Parathyroid adenoma (tissue), 2 donors: ENCODE measurements around the gene ZC3H4.

Experiments used
- H2AFZ ChIP-seq: fragments of 300-600 bp; sonication (generic); one replicate; pipeline ENCODE4 v1.7.0; 2017; ENCODE audit warnings: antibody characterized with exemption, mild to moderate bottlenecking
- H3K27ac ChIP-seq: fragments of 300-600 bp; sonication (generic); one replicate; pipeline ENCODE4 v1.7.0; 2017
- H3K27me3 ChIP-seq: fragments of 300-600 bp; sonication (generic); one replicate; pipeline ENCODE4 v1.7.0; 2017; ENCODE audit warnings: low read length; ENCODE audit not compliant: control insufficient read depth, insufficient read depth
- H3K36me3 ChIP-seq: fragments of 300-600 bp; sonication (generic); one replicate; pipeline ENCODE4 v1.7.0; 2017; ENCODE audit warnings: low read length; ENCODE audit not compliant: control insufficient read depth, insufficient read depth
- H3K4me1 ChIP-seq: fragments of 300-600 bp; sonication (generic); one replicate; pipeline ENCODE4 v1.7.0; 2017; ENCODE audit warnings: control low read depth
- H3K4me2 ChIP-seq: fragments of 300-600 bp; sonication (generic); one replicate; pipeline ENCODE4 v1.7.0; 2017; ENCODE audit warnings: low read length
- H3K4me3 ChIP-seq: fragments of 300-600 bp; sonication (generic); one replicate; pipeline ENCODE4 v1.7.0; 2017; ENCODE audit warnings: low read depth, low read length
- H3K79me2 ChIP-seq: fragments of 300-600 bp; sonication (generic); one replicate; pipeline ENCODE4 v1.7.0; 2017; ENCODE audit warnings: control low read depth
- H3K9ac ChIP-seq: fragments of 300-600 bp; sonication (generic); one replicate; pipeline ENCODE4 v1.7.0; 2017; ENCODE audit warnings: mild to moderate bottlenecking
- H3K9me3 ChIP-seq: fragments of 300-600 bp; sonication (generic); one replicate; pipeline ENCODE4 v1.7.0; 2017; ENCODE audit warnings: low read length; ENCODE audit not compliant: control insufficient read depth
- TF ChIP-seq, protein P1 (sequence below): fragments of 300-600 bp; sonication (generic); IDR thresholded peaks from one replicate; pipeline ENCODE4 v1.7.0; 2017; ENCODE audit warnings: antibody characterized with exemption, mild to moderate bottlenecking
- donor health status: primary hyperparathyroidism.

ZC3H4 gene

DNA sequence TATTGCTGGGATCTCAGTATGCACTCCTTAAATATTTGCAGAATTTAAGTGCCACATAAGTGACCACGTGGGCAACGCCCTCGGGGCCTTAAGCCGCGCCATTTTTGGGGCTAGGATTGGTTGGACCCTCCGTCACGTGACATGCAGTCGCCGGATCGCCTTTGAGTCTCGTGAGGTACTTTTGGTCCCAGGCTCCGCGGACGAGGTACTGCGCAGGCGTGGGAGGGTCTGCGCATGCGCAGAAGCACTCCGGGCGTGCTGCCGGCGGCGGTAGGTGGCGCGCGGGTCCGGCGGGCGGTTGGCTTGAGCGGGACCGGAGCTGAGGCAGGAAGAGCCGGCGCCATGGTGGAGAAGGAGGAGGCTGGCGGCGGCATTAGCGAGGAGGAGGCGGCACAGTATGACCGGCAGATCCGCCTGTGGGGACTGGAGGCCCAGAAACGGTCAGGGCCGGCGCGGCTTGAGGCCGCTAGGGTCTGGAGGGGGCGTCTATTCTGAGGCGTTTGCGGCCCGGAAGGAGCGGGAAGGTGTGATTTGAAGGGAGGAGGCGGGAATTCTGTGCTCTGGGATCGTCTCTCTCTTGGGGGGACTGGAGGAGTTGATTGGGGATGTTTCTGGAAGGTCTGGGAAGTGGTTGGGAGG lies 17.1 kb upstream of the ZC3H4 start, which contains the start of gene SAE1:
SAE1 (plus strand) TSS at position 247 of the 639 bp plus-strand sequence; CDS start at position 343, 96 bp downstream.
- peaks cover 35% of the 10 kb centered on the region for H3K79me2 ChIP-seq

DNA sequence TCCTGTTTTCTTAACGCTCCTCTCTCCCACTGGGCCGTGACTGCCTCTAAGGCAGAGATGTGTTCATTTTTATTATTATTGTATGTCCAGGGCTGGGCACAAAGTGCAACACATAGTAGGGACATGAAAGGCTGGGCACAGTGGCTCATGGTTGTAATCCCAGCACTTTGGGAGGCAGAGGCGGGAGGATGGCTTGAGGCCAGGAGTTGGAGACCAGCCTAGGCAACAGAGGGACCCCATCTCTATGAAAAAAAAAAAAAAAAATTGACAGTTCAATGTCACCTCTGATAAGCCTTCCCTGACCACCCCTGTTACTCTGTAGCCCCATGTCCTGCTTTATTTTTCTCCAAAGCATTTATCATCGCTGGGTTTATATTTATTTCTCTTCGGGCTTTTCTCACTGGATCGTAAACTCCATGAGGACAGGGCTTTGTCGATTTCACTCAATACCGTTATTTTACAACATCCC lies 16.6 kb upstream of the ZC3H4 start:
- Histone ChIP-seq H3K9me3 (no peaks in the 10 kb centered on the region), H3K9ac (no peak overlapping the region), H3K4me2 (peak overlapping the region; percentile 98), H3K27ac (no peak overlapping the region), H3K36me3 (no peaks in the 10 kb centered on the region), H2AFZ (peak overlapping the region; percentile 89), H3K4me1 (no peaks in the 10 kb centered on the region), H3K79me2 (peaks cover 32% of the 10 kb centered on the region), H3K4me3 (peak overlapping the region; percentile 99), H3K27me3 (no peaks in the 10 kb centered on the region)
- TF ChIP-seq, protein P1, sequence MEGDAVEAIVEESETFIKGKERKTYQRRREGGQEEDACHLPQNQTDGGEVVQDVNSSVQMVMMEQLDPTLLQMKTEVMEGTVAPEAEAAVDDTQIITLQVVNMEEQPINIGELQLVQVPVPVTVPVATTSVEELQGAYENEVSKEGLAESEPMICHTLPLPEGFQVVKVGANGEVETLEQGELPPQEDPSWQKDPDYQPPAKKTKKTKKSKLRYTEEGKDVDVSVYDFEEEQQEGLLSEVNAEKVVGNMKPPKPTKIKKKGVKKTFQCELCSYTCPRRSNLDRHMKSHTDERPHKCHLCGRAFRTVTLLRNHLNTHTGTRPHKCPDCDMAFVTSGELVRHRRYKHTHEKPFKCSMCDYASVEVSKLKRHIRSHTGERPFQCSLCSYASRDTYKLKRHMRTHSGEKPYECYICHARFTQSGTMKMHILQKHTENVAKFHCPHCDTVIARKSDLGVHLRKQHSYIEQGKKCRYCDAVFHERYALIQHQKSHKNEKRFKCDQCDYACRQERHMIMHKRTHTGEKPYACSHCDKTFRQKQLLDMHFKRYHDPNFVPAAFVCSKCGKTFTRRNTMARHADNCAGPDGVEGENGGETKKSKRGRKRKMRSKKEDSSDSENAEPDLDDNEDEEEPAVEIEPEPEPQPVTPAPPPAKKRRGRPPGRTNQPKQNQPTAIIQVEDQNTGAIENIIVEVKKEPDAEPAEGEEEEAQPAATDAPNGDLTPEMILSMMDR = no peak

More for the DNA sequence above, 17.1 kb upstream of the ZC3H4 start, which contains the start of gene SAE1:
- Histone ChIP-seq H2AFZ (peak within 1 kb of the TSS; percentile 89), H3K9ac (peak within 1 kb of the TSS; percentile 40), H3K36me3 (no peaks in the 10 kb centered on the region), H3K27ac (peak within 1 kb of the TSS; percentile 72), H3K4me2 (peak within 1 kb of the TSS; percentile 98), H3K4me1 (no peaks in the 10 kb centered on the region), H3K27me3 (no peaks in the 10 kb centered on the region), H3K4me3 (peak within 1 kb of the TSS; percentile 99), H3K9me3 (no peaks in the 10 kb centered on the region)
- TF ChIP-seq, protein P1 = peak; percentile 81

GRCh38 chr19:47129579-47129978 lies 16.0 kb upstream of the ZC3H4 start:
- Histone ChIP-seq H3K9ac (no peak overlapping the region), H2AFZ (no peak overlapping the region), H3K27me3 (no peaks in the 10 kb centered on the region), H3K9me3 (no peaks in the 10 kb centered on the region), H3K79me2 (peaks cover 30% of the 10 kb centered on the region), H3K4me2 (no peak overlapping the region), H3K4me3 (no peak overlapping the region), H3K36me3 (no peaks in the 10 kb centered on the region), H3K27ac (no peak overlapping the region), H3K4me1 (no peaks in the 10 kb centered on the region)
- TF ChIP-seq, protein P1 = no peak

DNA sequence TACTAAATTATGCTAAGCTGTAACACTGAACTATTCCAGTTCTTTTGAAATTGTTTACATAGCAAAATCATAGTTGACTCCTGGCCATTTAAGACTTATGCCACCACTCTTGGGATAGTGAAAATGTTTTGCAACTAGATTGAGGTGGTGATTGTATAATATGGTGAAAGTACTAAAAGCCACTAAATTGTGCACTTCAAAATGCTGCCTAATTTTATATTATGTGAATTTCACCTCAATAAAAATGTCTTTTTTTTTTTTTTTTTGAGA lies 12.0 kb upstream of the ZC3H4 start:
- Histone ChIP-seq H3K27me3 (no peaks in the 10 kb centered on the region), H3K9ac (no peak overlapping the region), H3K4me2 (no peak overlapping the region), H2AFZ (no peak overlapping the region), H3K4me3 (no peak overlapping the region), H3K27ac (no peak overlapping the region), H3K79me2 (no peaks in the 10 kb centered on the region), H3K9me3 (no peaks in the 10 kb centered on the region), H3K36me3 (no peaks in the 10 kb centered on the region), H3K4me1 (no peaks in the 10 kb centered on the region)
- TF ChIP-seq, protein P1 = no peak
